Endothelial cell of umbilical vein (primary cell): ENCODE measurements around the gene HS6ST2. TPM values are rescaled to one million over a fixed set of nuclear protein-coding genes. Genes with fewer than 3 reads are reported as not detected.

Source experiments
- BruUV-seq: library from RNA; stranded (reverse); fragments of 400-500 nt; replicated peaks from 2 replicates; lab custom pipeline; 2021; lab: Mats Ljungman, UMichigan
- CTCF ChIA-PET: fragments of 300-600, 350-600 bp; sonication (Branson Sonifier 250); formaldehyde crosslinking; loops from one replicate; lab custom pipeline; 2021; ENCODE audit warnings: antibody characterized with exemption, inconsistent platforms; lab: Charles Lee
- POLR2A ChIA-PET: fragments of 300-600, 350-600 bp; sonication (Branson Sonifier 250); formaldehyde crosslinking; loops from one replicate; lab custom pipeline; 2021; ENCODE audit warnings: antibody characterized with exemption, inconsistent platforms; lab: Charles Lee
- DNase-seq: peaks from one replicate; pipeline ENCODE4 v3.0.0-alpha.2; 2011; ENCODE audit warnings: low read depth, low spot score
- FAIRE-seq: peaks from 2 replicates; lab custom pipeline; 2011; peaks lifted over from hg19 to GRCh38; lab: Jason Lieb, UNC
- H2AFZ ChIP-seq: 2 replicates; pipeline ENCODE4 v1.6.0; 2012; ENCODE audit warnings: low read depth, low read length, control low read depth, inconsistent platforms
- H3K27ac ChIP-seq: 2 replicates; pipeline ENCODE4 v1.5.1; 2011; ENCODE audit warnings: low read depth, mild to moderate bottlenecking, control low read depth, low read length, moderate library complexity; ENCODE audit not compliant: insufficient read depth
- H3K27me3 ChIP-seq, 2 experiments: 2 replicates each; pipeline versions ENCODE4 v1.6.0 to v1.6.1; 2011; ENCODE audit warnings: low read length in 2 of 2, mixed read lengths in 1 of 2; ENCODE audit not compliant: control insufficient read depth in 2 of 2, insufficient read depth in 2 of 2
- H3K36me3 ChIP-seq, 2 experiments: 2 replicates in 1 of 2; 3 replicates in 1 of 2; pipeline ENCODE4 v1.5.1; 2011; ENCODE audit warnings: low read length in 2 of 2, mild to moderate bottlenecking in 1 of 2, moderate library complexity in 1 of 2; ENCODE audit not compliant: control insufficient read depth in 2 of 2, insufficient read depth in 2 of 2; ENCODE audit errors: extremely low read depth in 1 of 2
- H3K4me1 ChIP-seq: 3 replicates; pipeline ENCODE4 v1.5.1; 2011; ENCODE audit warnings: mild to moderate bottlenecking, low read length; ENCODE audit not compliant: control insufficient read depth, insufficient read depth; ENCODE audit errors: extremely low read depth
- H3K4me2 ChIP-seq: 2 replicates; pipeline ENCODE4 v1.6.1; 2011; ENCODE audit warnings: low read length, control low read depth, mixed read lengths; ENCODE audit not compliant: insufficient read depth
- H3K4me3 ChIP-seq, 3 experiments: fragments of 200-600 bp in 1 of 3; sonication (generic), shearing (Covaris generic) in 1 of 3; replicated peaks in 1 of 3; 2 replicates each; pipeline ENCODE4 v1.5.1; 2011 to 2016; ENCODE audit warnings: control low read depth in 3 of 3, low read length in 3 of 3, mild to moderate bottlenecking in 2 of 3, inconsistent platforms in 1 of 3, low read depth in 1 of 3, moderate library complexity in 1 of 3; ENCODE audit not compliant: insufficient read depth in 1 of 3
- H3K79me2 ChIP-seq: 2 replicates; pipeline ENCODE4 v1.6.0; 2012; ENCODE audit warnings: low read length, inconsistent platforms; ENCODE audit not compliant: control insufficient read depth, insufficient read depth
- H3K9ac ChIP-seq: replicated peaks from 2 replicates; pipeline ENCODE3; 2011; ENCODE audit warnings: low read length, control low read depth; ENCODE audit not compliant: insufficient read depth; ENCODE audit errors: extremely low read depth
- H3K9me1 ChIP-seq: replicated peaks from 3 replicates; pipeline ENCODE4 v1.6.0; 2011; ENCODE audit warnings: mild to moderate bottlenecking, low read length; ENCODE audit not compliant: control insufficient read depth, insufficient read depth; ENCODE audit errors: extremely low read depth
- H3K9me3 ChIP-seq: replicated peaks from 2 replicates; pipeline ENCODE4 v1.5.1; 2012; ENCODE audit warnings: low read length, inconsistent platforms; ENCODE audit not compliant: control insufficient read depth, insufficient read depth
- H4K20me1 ChIP-seq: replicated peaks from 2 replicates; pipeline ENCODE3; 2011; ENCODE audit warnings: mild to moderate bottlenecking, low read length; ENCODE audit not compliant: control insufficient read depth, insufficient read depth; ENCODE audit errors: extremely low read depth
- EZH2 ChIP-seq: IDR thresholded peaks from 2 replicates; pipeline ENCODE4 v1.6.1; 2012; ENCODE audit warnings: borderline replicate concordance, low read depth, mild to moderate bottlenecking, moderate library complexity, low read length, inconsistent platforms; ENCODE audit not compliant: severe bottlenecking
- FOS ChIP-seq: IDR thresholded peaks from 2 replicates; pipeline ENCODE4 v1.6.1; 2011; ENCODE audit warnings: mild to moderate bottlenecking, low read length, moderate library complexity, borderline replicate concordance; ENCODE audit not compliant: insufficient read depth
- GATA2 ChIP-seq: IDR thresholded peaks from 2 replicates; pipeline ENCODE4 v1.7.0; 2011; ENCODE audit warnings: low read depth, mild to moderate bottlenecking, moderate library complexity, mixed read lengths, low read length; ENCODE audit not compliant: insufficient read length, insufficient read depth
- JUN ChIP-seq: IDR thresholded peaks from 2 replicates; pipeline ENCODE4 v1.6.1; 2011; ENCODE audit warnings: borderline replicate concordance, low read depth; ENCODE audit not compliant: insufficient read length, insufficient read depth
- MYC ChIP-seq: IDR thresholded peaks from one replicate; pipeline ENCODE4 v1.6.1; 2011; ENCODE audit warnings: mild to moderate bottlenecking, low read depth, low read length
- POLR2A ChIP-seq: IDR thresholded peaks from 2 replicates; pipeline ENCODE4 v1.6.1; 2012; ENCODE audit warnings: low read depth, mild to moderate bottlenecking, control low read depth, low read length
- POLR2AphosphoS5 ChIP-seq: IDR thresholded peaks from 2 replicates; pipeline ENCODE4 v1.6.1; 2012; ENCODE audit warnings: low read depth, mild to moderate bottlenecking, control low read depth, low read length, moderate library complexity; ENCODE audit not compliant: insufficient read depth
- dilution Hi-C: fragments of 300-500 bp; cut with MboI; formaldehyde crosslinking; loops from one replicate; pipeline ENCODE4 v1.15.0; 2019; ENCODE audit warnings: low sequenced_read_pairs; ENCODE audit not compliant: extremely low pct_ligation_motif_present
- intact Hi-C: fragments of 100-400 bp; cut with micrococcal nuclease; formaldehyde crosslinking; loops from one replicate; pipeline ENCODE4 v1.10.0; 2022
- polyA plus RNA-seq, 4 experiments: library from polyadenylated mRNA; depleted of rRNA in 3 of 4; stranded (reverse) in 3 of 4; unstranded in 1 of 4; fragments of >200 nt; gene quantifications; 2 replicates each; pipeline versions ENCODE4 v1.2.1 to v1.2.3, GENCODE V29; 2011 to 2012; ENCODE audit warnings: missing spikeins in 1 of 4
- total RNA-seq: library from RNA; stranded (reverse); gene quantifications from 2 replicates; pipeline ENCODE4 v1.2.3, GENCODE V29; 2021
- TF ChIP-seq, protein P1 (sequence below): IDR thresholded peaks from 2 replicates; pipeline ENCODE4 v1.6.1; 2011; ENCODE audit not compliant: insufficient read depth, insufficient read length
- TF ChIP-seq, protein P2 (sequence below), 2 donors: IDR thresholded peaks; 1 replicate in 1 of 2; 2 replicates in 1 of 2; pipeline ENCODE4 v1.5.1; 2011; ENCODE audit warnings: low read length in 2 of 2, mild to moderate bottlenecking in 2 of 2, moderate library complexity in 2 of 2, control low read depth in 1 of 2, inconsistent platforms in 1 of 2, low read depth in 1 of 2; ENCODE audit not compliant: insufficient read depth in 1 of 2; ENCODE audit errors: extremely low read depth in 1 of 2

The HS6ST2 gene
- total and polyA plus RNA-seq, 2 donors (not counting 3 experiments of a cell fraction or from before 2014, with no cell fraction given), result 0.49 to 0.84 TPM

DNA sequence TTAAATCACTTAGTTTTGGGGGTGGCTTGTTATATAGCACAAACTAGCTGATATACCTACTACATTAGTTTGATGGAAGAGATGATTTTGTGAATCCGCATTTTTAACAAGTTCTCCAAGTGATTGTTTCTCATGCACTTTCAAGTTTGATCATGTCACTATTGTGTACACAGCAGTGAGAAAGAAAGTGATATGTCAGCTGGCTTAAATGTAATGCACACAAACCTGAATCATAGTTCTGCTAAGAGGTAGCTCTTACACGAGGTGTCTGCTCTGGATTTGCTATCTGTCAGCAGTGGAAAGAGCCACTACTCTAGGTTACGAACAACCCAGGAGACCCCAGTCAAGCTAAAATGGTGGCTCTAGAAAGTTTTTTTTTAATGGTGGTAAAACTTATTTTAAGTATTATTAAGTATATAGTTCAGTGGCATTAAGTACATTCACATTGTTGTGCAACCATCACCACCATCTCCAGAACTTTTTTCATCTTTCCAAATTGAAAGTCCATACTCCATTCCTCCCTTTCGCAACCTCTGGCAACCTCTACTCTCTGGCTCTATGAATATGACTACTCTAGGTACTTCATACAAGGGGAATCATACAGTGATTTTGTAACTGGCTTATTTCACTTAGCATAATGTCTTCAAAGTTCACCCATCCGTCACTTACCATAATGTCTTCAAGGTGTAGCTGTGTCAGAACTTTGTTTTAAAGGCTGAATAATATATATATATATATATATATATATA is 147.3 kb downstream of the HS6ST2 start:
- DNase-seq (no peak), FAIRE-seq (no peak)
- H3K9me3 ChIP-seq, result no peaks in the 10 kb centered on the region
- H3K9ac ChIP-seq, result no peak overlapping the region
- no peaks in the 10 kb centered on the region for H3K27me3 ChIP-seq
- intact Hi-C loops (no loop called here), dilution Hi-C loops (no loop called here)
- BruUV-seq, result no TSS peak
- ChIA-PET POLR2A (no interaction called here), CTCF (interaction anchor here (1.2 kb wide), 1 partner anchor 15 kb away, joined by 3 read pairs; no protein-coding TSS in a partner anchor)
- TF ChIP-seq, protein P1, sequence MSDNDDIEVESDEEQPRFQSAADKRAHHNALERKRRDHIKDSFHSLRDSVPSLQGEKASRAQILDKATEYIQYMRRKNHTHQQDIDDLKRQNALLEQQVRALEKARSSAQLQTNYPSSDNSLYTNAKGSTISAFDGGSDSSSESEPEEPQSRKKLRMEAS, result no peak
- TF ChIP-seq EZH2 (no peak), POLR2A (no peak), GATA2 (no peak), POLR2AphosphoS5 (no peak), JUN (no peak), FOS (no peak), MYC (no peak)
- TF ChIP-seq, protein P2, sequence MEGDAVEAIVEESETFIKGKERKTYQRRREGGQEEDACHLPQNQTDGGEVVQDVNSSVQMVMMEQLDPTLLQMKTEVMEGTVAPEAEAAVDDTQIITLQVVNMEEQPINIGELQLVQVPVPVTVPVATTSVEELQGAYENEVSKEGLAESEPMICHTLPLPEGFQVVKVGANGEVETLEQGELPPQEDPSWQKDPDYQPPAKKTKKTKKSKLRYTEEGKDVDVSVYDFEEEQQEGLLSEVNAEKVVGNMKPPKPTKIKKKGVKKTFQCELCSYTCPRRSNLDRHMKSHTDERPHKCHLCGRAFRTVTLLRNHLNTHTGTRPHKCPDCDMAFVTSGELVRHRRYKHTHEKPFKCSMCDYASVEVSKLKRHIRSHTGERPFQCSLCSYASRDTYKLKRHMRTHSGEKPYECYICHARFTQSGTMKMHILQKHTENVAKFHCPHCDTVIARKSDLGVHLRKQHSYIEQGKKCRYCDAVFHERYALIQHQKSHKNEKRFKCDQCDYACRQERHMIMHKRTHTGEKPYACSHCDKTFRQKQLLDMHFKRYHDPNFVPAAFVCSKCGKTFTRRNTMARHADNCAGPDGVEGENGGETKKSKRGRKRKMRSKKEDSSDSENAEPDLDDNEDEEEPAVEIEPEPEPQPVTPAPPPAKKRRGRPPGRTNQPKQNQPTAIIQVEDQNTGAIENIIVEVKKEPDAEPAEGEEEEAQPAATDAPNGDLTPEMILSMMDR (IDR thresholded peaks at IDR 0.05; ENCODE audit: extremely low read depth in 1 of 2, insufficient read depth in 1 of 2, low read depth in 1 of 2, low read length in 2 of 2), result no peak
- H3K27ac ChIP-seq, result no peak overlapping the region
- H4K20me1 ChIP-seq, result no peaks in the 10 kb centered on the region
- no peaks in the 10 kb centered on the region for H3K36me3 ChIP-seq
- H3K9me1 ChIP-seq, result no peaks in the 10 kb centered on the region
- H3K4me1 ChIP-seq, result peaks cover 3% of the 10 kb centered on the region
- no peak overlapping the region for H3K4me3 ChIP-seq
- H3K4me2 ChIP-seq, result no peak overlapping the region
- no peak overlapping the region for H2AFZ ChIP-seq
- no peaks in the 10 kb centered on the region for H3K79me2 ChIP-seq
